ENCODE measurements around the gene HIVEP2.

HIVEP2 gene

DNA sequence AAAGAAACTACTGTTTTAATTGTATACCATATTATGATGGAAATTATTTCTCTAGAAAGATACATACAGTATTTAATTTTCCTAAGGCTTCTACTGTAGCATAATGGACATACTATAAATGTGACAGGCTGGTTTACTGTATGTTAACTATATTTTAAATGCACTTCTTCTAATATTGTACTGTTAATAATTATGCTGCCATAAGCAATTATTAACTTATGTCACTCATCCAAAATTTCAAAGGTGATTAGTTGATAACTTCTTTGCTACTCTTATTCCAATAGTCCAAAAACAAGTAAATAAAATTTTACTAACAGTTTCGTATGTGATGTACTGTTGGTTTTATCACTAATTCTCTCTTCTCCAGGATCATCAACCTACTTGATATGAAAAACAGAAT is 28.1 kb downstream of the HIVEP2 start:
- no peak for DNase-seq

DNA sequence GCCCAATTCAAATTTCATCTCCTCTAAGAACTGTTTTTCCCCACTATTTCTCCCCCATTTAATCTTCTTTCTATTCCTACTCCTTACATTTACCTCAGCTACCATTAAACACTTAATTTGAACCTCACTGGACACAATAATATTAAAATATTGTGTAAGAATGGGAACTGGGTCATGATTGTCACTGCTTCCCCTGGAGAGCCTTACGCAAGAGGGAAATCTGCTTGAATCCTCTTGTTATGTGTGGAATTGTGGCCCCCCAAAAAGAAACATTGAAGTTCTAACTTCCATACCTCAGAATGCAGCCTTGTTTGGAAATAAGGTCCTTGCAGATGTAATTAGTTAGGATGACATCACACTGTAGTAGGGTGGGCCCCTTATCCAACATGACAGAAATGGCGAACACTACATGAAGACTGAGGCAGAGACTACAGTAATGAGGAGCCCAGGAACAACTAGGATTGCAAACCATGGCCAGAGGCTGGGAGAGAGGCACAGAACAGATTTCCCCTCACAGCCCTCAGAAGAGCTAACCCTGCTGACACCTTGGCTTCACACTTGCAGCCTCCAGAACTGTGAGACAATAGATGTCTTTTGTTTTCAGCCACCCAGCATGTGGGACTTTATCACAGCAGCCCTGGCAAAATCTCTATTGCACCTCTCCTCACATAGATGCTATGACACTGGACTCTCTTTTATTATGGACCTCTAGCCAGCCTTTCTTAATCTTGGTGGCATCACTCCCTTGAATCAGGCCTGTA is 29.9 kb downstream of the HIVEP2 start:
- no peak for DNase-seq

DNA sequence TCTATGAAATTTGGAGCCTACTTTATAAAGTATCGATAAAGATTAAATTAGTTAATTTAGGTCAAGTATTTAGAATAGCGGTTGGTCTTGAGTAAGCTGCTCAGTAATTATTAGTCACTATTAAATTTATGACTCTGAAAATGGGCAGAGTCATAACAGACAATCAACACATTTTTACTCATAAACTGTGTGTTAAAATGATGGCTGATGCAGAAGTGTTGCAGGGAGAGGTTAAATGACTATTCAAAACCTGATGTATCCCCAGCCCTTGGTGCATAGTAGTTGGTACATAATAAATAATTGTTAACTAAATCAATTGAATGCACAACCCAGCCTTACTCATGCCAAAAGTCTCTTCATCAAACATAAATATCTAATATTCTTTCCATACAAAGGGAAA is 30.6 kb downstream of the HIVEP2 start:
- no peak for DNase-seq

DNA sequence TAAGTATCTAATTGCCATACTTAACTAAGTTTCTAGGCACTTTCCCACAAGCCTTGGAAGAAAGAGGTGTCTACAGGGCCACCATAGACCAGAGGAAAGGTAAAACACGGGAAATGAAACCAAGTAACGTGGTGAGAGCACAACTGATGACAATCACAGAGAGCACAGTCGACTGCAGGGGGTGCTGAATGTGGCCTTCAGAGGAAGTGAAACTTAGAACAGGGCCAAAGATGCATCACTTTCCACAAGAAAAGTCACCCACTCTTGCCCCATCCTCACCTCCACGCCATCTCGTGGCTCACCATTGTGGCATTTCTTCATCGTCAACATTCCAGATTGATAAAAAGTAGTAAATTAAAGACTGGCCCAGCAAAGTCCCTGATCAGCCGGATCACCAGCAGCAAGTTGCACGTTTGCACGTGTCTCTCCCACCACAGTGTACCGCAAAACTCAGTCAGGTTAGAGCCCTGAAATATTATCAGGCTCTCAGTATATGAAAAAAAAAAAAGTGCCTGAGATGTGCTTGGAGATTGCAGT is 31.4 kb downstream of the HIVEP2 start:
- DNase-seq = no peak

DNA sequence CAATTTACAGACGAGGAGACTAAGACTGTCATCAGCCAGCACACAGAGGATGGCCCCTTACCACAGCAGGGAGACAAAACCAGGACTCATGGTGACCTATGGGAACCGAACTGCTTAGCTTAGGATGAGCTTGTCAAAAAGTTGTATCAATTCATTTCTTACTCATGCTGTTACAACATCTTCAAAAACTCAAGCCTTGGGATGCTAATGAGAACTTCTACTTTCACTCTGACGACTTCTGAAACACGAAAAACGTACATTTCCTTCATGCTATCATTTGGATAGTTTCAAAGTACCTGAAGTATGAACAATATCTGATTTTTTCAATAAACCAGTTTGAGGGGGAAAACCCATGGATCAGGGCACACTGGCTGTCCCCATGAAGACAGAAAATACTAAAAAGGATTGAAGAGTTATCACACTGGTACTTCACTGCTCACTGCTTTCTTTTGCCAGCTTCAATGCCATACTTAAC is 31.9 kb downstream of the HIVEP2 start:
- DNase-seq = no peak

DNA sequence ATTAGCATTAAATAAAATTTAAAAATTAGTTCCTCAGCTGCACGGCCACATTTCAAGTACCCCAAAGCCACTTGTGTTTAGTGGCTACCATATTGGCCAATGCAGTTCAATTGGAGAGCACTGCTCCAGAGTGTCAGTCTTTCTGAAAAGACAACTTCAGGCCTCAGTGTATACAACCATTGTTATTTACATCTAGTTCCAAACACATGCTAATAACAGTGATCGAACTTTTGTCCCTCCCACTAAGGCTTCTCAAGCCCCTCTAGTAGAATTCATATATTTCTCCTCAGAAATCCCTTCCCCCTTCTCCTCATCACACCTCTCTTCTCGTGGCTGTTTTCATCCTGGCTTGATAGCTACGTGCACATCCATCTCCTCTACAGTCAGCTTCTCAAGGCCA is 32.9 kb downstream of the HIVEP2 start:
- DNase-seq = no peak

DNA sequence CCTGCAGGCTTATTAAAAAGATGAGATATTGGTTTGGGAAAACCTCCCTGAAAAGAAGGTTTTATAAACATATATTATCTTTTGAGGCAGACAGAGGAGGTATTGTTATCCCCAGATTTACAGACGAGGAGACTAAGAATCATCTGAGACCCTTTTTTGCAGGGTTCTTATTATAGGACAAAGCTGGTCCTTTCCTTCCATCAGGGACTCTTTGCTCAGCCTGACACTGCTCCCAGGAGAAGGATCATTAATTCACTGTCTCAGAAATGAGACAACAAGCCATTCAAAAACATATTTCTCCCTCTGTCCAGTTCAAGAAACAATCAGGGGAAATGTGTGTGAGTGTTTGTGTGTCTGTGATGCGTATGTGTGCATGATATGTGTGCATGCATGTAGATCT is 33.5 kb downstream of the HIVEP2 start:
- no peak for DNase-seq

DNA sequence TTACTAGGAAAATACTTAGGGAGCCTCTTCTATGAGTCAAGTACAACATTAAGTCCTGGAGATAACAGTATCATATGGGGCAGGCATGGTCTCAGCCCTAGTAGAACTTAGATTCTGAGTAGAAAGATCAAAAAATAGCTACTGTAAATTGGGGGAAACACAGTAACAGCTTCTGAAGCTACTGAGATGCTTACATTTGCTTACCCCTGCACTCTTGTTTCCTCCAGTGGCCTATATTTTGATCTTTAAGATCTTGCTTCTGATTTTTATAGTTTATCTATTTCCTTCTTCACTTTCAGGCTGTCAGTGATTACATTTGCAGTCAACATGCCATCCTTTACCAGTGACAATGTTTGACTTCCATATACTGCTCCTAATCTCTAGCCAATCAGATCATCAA is 35.3 kb downstream of the HIVEP2 start:
- DNase-seq = no peak

DNA sequence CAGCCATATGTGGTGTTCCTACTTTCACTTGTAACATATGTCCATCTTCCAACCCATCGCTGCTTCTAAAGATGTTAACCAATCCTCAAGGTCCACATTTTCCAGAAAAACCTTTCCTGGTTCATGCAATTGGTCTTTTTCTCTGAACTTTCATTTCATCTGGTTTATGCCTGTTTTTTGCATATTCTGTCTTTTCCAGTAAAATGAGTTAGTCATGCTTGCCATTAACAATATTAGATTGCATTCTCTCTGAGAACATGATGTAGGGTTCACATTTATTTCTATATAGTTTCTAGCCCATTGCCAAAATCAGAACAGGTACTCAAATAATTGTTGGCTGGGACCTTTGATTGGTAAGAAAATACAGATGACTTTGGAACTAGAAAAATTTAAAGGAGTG is 36.7 kb downstream of the HIVEP2 start:
- DNase-seq = no peak

DNA sequence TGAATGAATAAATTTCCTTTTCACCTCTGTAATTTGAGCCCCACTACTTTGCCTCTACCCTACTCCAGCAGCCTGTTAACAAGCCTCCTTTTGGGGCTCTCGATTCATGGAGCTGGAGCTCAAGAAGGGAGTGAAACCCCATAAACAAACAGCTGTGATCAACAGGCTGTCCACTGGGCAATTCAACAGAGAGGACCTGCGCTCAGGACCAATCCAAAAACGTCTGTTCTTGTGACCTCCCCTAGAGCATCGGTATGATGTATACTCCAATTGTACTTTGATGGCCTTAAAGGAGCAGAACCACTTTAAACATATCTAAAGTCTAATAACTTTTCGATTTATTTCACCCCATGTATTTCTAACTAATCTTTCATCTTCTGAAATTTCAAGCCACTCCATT is 37.4 kb downstream of the HIVEP2 start:
- DNase-seq = no peak

DNA sequence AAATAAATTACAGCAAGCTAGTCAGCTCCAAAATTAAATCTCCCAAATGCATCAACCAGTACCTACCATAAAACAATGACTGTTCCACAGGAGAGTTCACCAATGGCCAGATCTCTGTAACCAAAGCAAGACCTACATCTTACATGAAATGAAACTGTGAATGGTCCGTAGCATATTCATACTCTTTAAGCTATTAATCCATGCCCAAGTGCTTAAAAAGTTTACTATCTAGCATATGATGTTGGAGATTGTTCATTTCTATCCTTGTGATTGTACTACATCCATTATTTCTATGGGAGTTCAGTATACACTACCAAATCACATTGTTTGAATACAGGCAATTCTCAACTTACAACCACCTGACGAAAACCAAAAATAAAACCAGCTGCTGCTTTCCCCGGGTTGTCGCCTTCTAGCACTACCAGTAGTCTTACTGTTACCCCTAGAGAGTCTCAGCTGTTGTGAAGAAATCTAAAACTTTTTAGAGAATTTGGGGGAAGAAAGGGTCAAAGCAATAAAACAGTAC is 38.0 kb downstream of the HIVEP2 start:
- no peak for DNase-seq

DNA sequence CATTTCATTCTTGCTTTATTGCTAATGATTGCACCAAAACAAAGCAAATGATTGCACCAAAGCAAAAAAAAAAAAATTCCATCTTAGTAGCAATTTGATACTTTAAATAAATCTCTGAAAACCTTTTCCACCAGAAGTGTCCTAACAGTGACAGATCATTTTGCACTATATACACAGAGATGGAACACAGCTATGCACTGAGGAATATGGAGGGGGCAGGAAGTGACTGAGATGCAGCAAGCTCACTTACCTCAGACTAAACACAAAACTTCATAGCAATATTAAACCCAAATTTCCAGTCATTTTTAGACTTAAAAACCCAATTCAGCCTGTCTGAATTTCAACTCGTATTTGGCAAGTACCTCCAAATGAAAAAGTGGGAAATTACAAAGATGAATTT is 41.2 kb downstream of the HIVEP2 start:
- no peak for DNase-seq

DNA sequence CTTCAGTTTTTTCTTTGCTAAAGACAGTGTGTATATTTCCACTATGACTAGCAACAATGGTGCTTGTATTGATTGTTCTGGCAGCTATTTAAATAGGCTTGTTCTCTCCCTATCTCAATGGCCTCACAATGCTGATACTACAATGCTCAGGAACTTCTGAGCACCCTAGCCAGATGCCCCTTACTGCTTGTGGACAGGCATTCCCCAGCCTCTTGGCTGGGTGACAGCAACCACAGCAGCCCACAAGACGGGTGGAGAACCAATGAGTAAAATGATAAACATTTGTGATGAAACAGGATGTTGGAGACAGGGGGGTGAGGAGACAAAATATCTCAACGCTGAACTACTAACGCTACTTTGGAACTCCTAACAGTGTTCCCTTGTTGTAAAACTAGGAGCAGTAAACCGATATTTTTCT is 42.3 kb downstream of the HIVEP2 start:
- DNase-seq = no peak

DNA sequence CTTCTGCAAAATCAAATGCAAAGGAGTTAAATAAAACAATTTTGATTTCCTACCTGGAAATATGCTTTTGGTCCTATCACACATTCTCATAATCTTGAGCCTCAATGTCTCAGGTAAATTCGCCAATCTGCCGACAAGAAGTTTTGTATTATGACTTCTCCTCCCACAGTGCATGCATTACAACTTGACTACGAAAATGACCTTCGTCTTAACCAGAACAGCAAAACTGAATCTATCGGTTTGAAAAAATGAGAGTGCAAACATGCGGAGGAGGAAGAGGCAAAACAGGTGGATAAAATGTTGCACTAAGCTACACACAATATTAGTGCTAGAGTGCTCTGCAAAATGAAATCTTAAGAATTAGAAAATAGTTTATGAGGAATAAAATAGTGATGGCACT is 43.4 kb downstream of the HIVEP2 start:
- DNase-seq = no peak

DNA sequence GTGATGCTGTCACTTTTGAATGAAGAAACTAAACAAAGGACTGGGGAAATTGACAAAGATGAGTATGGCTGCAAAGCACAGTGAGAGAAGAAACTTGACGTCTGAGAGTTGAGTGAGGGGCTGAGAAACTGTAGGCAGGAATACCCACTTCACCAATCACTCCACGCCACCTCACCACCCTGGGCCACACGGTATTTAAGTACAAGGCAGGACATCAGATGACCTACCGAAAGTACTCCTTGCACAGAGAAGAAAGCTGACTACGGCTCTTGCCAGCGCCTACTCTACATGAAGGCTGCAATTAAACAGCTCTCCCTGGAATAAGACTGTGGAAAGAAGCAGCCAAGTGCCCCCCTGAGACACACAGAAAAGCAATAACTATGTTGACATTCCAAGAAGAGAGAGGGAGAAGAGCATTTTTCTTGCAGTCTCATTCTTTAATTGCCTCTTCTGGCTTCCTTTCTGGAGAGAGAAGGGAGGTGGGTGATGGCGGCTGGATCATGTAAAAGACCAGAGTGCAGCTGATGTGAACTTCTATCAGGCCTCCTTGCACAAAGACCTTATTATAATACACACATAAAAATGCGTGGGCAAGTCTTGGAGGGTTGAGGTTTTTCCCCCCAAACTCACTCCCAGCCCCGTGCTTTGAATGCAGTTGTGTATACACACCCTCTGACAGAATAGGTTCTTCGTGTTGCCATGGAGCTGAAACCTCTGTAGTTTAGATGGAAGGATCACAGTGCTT is 44.6 kb downstream of the HIVEP2 start:
- DNase-seq = no peak

DNA sequence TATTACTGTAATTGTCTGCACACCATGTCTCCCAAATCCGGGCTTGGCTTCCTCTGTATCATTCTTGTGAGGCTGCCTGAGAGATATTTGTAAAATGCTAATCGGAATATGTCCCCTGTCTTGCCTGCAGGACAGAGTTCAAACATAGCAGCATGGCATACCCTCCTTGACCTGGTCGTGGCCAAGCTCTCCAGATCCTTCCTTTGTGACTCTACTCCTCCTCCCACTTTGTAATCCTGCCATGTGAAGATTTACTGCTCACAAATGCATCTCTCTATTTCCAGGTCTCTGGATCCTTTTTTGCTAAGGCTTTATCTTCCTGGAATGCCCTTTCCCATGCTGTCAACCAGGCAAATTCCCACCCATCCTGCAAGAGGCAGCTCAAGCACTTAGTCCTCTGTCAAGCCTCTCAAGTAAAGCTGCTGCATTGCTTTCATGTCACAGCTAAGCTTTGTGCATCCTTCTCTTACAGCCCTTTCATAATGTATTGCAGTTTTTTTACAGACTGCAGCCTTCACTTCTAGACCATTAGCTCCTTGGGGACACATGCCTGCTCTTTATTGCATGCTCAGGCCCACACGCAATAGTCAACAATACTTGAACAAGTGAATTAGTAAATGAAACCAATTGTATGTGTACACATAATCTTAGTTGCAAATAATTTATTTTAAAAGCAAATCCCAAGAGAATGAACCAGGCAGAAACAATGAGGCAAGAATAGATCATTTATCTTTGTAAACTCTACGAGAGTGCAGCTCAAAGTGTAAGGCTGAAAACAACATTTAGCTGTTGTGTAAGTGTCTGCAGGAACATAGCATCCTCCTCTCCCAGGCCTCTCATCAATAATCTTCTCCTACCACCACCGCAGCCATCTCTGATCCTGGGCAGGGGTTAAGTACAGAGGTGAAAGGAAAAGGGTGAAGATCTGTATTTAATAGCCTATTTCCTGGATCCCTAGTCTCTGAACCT is 45.8 kb downstream of the HIVEP2 start:
- DNase-seq = no peak

DNA sequence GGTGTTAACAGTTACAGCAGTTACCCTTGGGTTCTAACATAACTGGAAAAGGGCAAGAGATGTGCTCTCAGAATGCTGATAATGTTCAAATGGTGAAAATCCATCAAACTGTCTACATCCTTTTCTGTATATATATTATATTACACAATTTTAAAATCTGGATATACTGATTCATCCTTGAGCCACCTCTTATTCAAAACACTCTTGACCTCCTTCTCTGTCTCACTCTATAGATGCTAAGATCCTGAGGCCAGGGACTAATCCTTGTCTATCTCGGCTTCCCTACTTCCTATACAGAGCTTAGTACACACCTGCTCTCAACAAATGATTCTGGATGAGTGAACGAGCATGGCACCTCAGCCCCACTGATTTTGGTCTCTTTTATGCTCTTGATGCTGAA is 47.3 kb downstream of the HIVEP2 start:
- DNase-seq = no peak

DNA sequence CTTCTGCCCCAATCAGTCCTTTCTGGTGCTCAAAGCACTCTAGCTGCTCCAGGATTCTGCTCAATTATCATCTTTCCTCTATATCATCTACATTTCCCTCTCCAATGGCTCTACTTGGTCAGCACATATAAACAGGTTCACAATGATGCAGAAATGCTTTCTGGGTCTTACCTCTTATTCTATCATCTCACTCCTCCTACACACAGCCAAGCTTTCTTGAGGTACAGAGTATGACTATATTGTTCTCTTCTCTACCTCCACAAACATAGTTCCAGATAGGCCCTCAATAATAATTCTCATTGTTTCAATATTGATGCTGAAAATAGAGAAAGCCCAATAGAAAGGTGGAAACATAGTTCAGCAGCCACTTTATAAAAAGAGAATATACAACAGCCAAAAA is 48.2 kb downstream of the HIVEP2 start:
- DNase-seq = no peak

DNA sequence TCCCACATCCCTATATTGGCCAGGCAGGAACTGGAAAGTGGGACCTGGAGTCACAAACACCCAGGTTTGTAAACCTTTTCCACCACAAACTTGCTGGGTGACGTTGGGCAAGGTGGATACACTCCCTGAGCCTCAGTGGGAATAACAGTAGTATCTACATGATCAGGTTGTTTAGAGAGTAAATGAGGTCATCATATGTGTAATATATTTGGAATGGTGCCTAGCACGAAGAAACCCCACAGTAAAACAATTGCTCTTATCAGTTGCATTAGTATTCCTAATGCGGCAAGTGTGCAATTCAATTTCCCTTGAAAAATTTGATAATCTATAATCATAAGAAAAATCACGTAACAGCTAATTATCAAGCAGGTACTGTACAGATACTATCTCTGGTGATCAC is 51.9 kb downstream of the HIVEP2 start:
- DNase-seq = no peak

DNA sequence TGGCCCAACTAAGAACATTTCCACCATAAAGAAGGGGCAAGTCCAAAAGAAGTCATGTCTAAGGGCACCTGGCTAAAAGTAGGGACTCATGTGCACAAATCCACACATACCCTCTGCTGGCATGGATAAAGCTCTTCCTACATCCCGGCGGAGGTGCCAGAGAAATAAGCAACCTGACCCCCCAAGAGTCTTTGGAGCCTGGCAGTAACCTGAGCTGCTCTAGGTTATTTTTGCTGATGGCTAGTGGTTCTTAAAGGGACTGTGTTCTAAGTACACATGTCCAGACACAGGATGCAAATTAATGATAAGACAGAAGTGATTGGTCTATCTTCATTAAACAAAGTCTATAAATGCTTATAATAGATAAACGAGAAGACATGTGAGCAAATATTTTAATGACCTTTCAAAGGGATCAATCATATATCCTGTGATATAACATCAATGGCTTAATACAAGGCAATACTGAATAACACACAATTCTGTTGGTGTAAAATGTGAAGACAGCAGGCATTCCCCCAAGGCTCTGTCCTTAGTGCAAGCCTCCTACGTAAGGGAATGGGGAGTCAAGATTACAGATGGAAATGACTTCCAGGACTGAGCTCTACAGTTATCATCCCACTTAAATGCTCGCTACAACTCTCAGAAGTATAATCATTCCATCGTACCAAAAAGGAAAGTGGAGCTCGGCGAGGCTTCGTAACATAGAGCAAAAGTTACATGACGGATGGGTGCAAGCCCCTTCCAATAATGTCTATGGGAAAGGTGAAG is 52.5 kb downstream of the HIVEP2 start:
- DNase-seq = no peak

DNA sequence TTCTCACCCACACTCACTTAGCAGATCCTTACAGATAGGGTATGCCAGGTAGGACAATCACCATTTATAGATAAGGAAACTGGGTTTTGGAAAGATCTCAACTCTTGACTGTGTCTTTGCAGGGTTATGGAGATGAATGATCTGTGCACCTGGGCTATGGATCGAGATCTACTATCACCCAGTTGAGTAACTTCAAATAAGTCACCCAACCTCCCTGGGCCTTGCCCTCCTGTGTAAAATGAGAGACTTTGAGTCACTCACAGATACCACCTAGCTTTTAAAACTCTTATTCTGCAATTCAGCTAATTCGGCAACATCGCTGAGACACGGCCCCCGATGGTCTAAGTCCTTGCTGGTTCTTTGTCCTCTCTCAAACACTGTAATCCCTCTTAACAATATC is 53.5 kb downstream of the HIVEP2 start:
- DNase-seq = no peak

DNA sequence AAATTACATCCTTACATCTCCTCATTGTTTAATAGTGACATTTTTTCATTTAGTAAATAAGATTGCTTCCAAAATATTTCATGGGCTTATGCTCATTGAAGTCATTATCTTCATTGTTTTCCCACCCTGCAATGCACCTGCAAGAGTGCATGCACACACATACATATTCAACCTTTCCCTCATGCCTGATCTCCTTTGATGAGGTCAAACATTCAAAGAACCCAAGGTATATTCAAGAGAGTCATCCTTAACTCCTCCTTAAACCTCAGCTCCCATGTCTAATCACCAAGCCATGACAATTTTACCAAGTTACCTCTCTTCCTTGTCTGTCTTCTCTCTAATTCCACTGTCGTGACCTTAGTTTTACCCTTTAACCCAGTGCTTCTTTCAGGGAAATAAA is 56.5 kb downstream of the HIVEP2 start:
- DNase-seq = no peak

Measured in NCI-H1417 treated with DMSO at 0.1 percent for 48 hours (cell line).